Iris pigment epithelial cell (primary cell): Measurements from ENCODE around the gene DOCK8.
"Not testable (repeated sequence)": the region's sequence is repeated elsewhere in the genome, so short reads cannot be mapped to it uniquely, and the experiment has no call there.

Source experiments
- DNase-seq: peaks from one replicate; pipeline ENCODE4 v3.0.0-alpha.2; 2011; ENCODE audit warnings: low read depth

Gene DOCK8

GRCh38 chr9:363274-363612, 148.6 kb downstream of the DOCK8 start:
- DNase-seq: no peak

GRCh38 chr9:365436-365835, 150.8 kb downstream of the DOCK8 start:
- DNase-seq: no peak

GRCh38 chr9:366620-367019, 152.0 kb downstream of the DOCK8 start:
- DNase-seq: no peak

GRCh38 chr9:370086-370485, 155.4 kb downstream of the DOCK8 start:
- DNase-seq: no peak

- no peak for DNase-seq
Measured at GRCh38 chr9:371349-371748, 156.7 kb downstream of the DOCK8 start.

- no peak for DNase-seq
Measured at GRCh38 chr9:372128-372527, 157.5 kb downstream of the DOCK8 start.

GRCh38 chr9:373759-374206, 159.1 kb downstream of the DOCK8 start:
- no peak for DNase-seq

GRCh38 chr9:374736-375135, 160.1 kb downstream of the DOCK8 start:
- no peak for DNase-seq

GRCh38 chr9:376115-376514, 161.4 kb downstream of the DOCK8 start:
- DNase-seq: no peak

GRCh38 chr9:378263-378662, 163.6 kb downstream of the DOCK8 start:
- DNase-seq: no peak

- no peak for DNase-seq
Measured at GRCh38 chr9:382383-382782, 167.7 kb downstream of the DOCK8 start.

- peak; percentile 61 for DNase-seq
Measured at GRCh38 chr9:385818-386398, 171.2 kb downstream of the DOCK8 start.

- DNase-seq: no peak
Measured at GRCh38 chr9:389159-389558, 174.5 kb downstream of the DOCK8 start.

GRCh38 chr9:389758-390157, 175.1 kb downstream of the DOCK8 start:
- DNase-seq: no peak

- DNase-seq: no peak
Measured at GRCh38 chr9:392077-392804, 177.6 kb downstream of the DOCK8 start.

- no peak for DNase-seq
Measured at GRCh38 chr9:394347-395052, 179.8 kb downstream of the DOCK8 start.

- DNase-seq: no peak
Measured at GRCh38 chr9:396396-396795, 181.7 kb downstream of the DOCK8 start.

- DNase-seq: no peak
Measured at GRCh38 chr9:398085-398484, 183.4 kb downstream of the DOCK8 start.

- DNase-seq: no peak
Measured at GRCh38 chr9:401223-401622, 186.6 kb downstream of the DOCK8 start.

GRCh38 chr9:404234-404633, 189.6 kb downstream of the DOCK8 start:
- DNase-seq: no peak

GRCh38 chr9:405341-405740, 190.7 kb downstream of the DOCK8 start:
- DNase-seq: no peak

GRCh38 chr9:406886-407654, 192.4 kb downstream of the DOCK8 start:
- DNase-seq: no peak

GRCh38 chr9:409655-410054, 195.0 kb downstream of the DOCK8 start:
- DNase-seq: not testable (repeated sequence)
